Measurements from ENCODE around the gene FNBP1L.

The FNBP1L gene

DNA sequence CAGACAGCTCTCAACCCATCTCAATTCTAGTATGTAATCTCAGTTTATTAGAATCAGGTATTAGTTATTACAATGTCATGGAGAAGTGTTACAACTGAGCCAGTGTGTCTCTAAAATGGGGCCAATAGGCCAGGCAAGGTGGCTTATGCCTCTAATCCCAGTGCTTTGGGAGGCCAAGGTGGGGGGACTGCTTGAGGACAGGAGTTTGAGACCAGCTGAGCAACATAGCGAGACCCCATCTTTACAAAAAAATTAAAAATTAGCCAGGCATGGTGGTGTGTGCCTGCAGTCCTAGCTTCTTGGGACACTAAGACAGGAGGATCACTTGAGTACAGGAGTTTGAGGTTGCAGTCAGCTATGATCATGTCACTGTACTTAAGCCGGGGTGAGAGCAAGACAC is 128.8 kb downstream of the FNBP1L start:
- Histone ChIP-seq H3K9ac (ENCODE audit: low read depth, low read length) (no peak overlapping the region), H3K9me3 (ENCODE audit: control insufficient read depth, insufficient read depth, low read length) (no peaks in the 10 kb centered on the region), H3K4me3 (ENCODE audit: low read depth, low read length) (no peak overlapping the region), H3K27me3 (ENCODE audit: control insufficient read depth, insufficient read depth, low read length) (no peaks in the 10 kb centered on the region), H3K4me1 (ENCODE audit: control insufficient read depth, insufficient read depth, low read length) (peaks cover 7% of the 10 kb centered on the region), H3K36me3 (ENCODE audit: control insufficient read depth, insufficient read depth, low read length) (peaks cover 8% of the 10 kb centered on the region)

DNA sequence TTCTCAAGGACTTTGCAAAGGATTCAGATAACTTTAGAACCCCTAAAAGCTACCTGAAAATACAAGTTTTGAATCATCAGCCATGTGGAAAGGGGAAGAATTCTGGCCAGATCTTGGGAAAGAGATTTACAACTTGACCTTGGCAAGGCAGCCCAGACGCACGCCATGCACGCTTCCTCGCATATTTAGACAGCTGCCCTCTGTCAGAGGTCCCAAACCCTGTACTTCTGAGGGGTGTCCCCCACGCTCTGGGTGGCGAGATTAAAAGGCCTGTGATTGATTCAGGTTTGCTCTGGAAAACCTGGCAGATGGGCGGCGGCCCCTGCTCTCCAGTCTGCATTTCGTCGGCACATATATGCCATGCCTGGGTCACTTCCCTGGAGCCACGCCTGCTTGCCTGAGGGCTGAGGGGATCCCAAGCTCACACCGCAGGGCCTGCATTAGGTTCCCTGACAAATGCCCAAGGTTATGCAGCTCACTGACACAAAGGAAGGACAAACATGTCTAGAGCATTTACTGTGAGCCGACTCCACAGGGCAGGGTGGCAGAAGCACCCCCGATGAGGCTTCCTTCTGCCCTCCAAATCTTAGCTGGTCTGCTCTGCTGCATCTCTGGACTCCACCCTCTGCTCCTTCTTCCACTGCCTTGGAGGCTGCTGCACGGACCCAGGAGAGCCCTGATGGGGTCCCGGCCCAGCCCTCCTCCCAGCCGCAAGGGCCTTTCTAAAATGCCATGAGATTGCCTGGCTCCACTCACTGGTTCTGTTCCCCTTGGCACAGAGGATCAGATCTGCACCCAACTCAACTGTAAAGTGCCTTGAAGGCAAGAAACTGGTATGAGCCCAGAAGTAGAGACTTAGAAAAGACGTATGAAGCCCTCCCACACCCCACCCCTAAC is 129.9 kb downstream of the FNBP1L start:
- H3K27me3 ChIP-seq (ENCODE audit: control insufficient read depth, insufficient read depth, low read length) = no peaks in the 10 kb centered on the region
- no peak overlapping the region for H3K4me3 ChIP-seq (ENCODE audit: low read depth, low read length)
- H3K9me3 ChIP-seq (ENCODE audit: control insufficient read depth, insufficient read depth, low read length) = no peaks in the 10 kb centered on the region
- H3K36me3 ChIP-seq (ENCODE audit: control insufficient read depth, insufficient read depth, low read length) = peaks cover 10% of the 10 kb centered on the region
- peaks cover under 1% of the 10 kb centered on the region for H3K4me1 ChIP-seq (ENCODE audit: control insufficient read depth, insufficient read depth, low read length)
- H3K9ac ChIP-seq (ENCODE audit: low read depth, low read length) = no peak overlapping the region

DNA sequence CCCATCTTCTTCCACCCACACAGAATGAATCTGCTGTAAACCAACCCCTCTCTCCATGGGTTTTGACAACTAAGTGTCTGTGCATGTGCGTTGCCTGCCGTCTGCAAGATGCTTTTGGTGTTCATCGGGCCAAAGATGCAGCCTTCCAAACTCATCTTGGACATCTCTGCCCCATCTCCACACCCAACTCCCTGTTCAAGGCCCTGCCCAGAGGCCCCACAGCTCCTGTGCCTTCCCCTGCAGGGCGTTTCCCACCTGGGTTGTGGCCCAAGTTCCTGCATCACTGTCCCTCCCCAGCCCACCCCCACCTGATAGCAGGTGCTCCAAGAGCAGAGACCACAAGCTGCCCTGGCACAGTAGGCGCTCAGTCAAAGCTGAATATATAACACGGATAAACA is 130.5 kb downstream of the FNBP1L start:
- Histone ChIP-seq H3K9ac (ENCODE audit: low read depth, low read length) (no peak overlapping the region), H3K36me3 (ENCODE audit: control insufficient read depth, insufficient read depth, low read length) (peaks cover 10% of the 10 kb centered on the region), H3K9me3 (ENCODE audit: control insufficient read depth, insufficient read depth, low read length) (no peaks in the 10 kb centered on the region), H3K27me3 (ENCODE audit: control insufficient read depth, insufficient read depth, low read length) (no peaks in the 10 kb centered on the region), H3K4me1 (ENCODE audit: control insufficient read depth, insufficient read depth, low read length) (no peaks in the 10 kb centered on the region), H3K4me3 (ENCODE audit: low read depth, low read length) (no peak overlapping the region)

DNA sequence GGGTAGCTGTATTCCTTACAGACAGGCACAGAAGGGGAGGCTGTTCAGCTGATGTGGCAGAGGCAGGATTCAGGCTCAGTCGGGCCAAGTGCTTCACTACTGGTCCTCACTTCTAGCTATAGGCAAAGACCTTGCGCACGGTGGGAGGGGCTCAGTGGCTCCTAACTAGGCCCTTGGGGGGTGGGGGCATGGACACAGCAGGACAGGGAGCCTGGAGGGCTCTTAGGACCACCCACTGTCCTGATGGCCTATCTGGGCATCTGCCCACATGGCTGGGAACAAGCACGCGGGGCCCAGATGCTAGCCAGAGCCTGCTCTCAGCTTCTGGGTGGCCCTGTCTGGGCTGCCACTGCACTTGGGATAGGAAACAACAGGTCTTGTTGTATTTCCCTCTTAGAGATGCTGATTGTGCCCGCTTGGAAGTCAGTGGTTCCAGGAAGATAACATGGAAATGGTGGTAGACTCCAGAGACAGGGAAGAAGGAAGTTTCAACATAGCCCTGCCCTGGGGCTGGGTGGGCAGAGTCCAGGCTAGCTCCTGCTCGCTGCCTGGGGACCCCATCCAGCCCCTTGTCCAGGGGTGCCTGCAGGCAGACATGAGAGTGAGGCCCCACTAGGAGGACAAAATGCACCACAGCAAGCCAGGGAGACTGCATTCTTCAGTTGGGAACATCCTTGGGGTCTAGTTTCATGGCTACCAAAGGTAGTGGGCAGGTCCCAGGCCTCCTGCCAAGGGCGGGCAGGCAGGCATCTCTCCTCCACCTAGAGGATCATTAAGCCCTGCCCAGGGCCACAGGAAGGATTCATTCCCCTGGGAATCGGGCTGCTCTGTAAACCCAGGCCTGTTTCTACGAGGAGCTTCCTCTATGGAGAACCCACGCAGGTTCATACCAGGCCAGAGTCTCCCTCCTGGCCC is 131.2 kb downstream of the FNBP1L start:
- no peak overlapping the region for H3K4me3 ChIP-seq (ENCODE audit: low read depth, low read length)
- peaks cover 11% of the 10 kb centered on the region for H3K36me3 ChIP-seq (ENCODE audit: control insufficient read depth, insufficient read depth, low read length)
- H3K9ac ChIP-seq (ENCODE audit: low read depth, low read length) = no peak overlapping the region
- no peaks in the 10 kb centered on the region for H3K27me3 ChIP-seq (ENCODE audit: control insufficient read depth, insufficient read depth, low read length)
- H3K9me3 ChIP-seq (ENCODE audit: control insufficient read depth, insufficient read depth, low read length) = no peaks in the 10 kb centered on the region
- H3K4me1 ChIP-seq (ENCODE audit: control insufficient read depth, insufficient read depth, low read length) = no peaks in the 10 kb centered on the region

DNA sequence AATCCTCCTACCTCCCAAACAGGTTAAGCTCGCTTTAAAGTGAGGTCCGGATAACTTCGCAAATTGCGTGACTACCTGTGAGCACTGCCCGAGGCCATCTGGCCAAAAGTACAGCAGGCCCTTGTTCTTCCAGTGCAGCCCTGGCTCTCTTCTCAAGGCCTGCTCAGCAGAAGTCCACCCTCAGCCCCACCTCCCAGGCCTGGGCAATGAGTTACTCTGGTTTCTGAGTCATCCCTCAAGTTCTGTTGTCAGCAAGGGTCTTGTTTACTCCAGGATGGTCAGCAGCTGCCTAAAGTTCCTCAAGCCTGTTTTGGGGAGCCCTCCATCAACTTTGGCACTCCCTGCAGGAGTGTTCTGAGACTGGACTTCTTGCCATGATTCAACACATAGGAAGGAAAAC is 132.0 kb downstream of the FNBP1L start:
- Histone ChIP-seq H3K27me3 (ENCODE audit: control insufficient read depth, insufficient read depth, low read length) (no peaks in the 10 kb centered on the region), H3K36me3 (ENCODE audit: control insufficient read depth, insufficient read depth, low read length) (peaks cover 12% of the 10 kb centered on the region), H3K4me3 (ENCODE audit: low read depth, low read length) (no peak overlapping the region), H3K9me3 (ENCODE audit: control insufficient read depth, insufficient read depth, low read length) (no peaks in the 10 kb centered on the region), H3K9ac (ENCODE audit: low read depth, low read length) (no peak overlapping the region), H3K4me1 (ENCODE audit: control insufficient read depth, insufficient read depth, low read length) (no peaks in the 10 kb centered on the region)

DNA sequence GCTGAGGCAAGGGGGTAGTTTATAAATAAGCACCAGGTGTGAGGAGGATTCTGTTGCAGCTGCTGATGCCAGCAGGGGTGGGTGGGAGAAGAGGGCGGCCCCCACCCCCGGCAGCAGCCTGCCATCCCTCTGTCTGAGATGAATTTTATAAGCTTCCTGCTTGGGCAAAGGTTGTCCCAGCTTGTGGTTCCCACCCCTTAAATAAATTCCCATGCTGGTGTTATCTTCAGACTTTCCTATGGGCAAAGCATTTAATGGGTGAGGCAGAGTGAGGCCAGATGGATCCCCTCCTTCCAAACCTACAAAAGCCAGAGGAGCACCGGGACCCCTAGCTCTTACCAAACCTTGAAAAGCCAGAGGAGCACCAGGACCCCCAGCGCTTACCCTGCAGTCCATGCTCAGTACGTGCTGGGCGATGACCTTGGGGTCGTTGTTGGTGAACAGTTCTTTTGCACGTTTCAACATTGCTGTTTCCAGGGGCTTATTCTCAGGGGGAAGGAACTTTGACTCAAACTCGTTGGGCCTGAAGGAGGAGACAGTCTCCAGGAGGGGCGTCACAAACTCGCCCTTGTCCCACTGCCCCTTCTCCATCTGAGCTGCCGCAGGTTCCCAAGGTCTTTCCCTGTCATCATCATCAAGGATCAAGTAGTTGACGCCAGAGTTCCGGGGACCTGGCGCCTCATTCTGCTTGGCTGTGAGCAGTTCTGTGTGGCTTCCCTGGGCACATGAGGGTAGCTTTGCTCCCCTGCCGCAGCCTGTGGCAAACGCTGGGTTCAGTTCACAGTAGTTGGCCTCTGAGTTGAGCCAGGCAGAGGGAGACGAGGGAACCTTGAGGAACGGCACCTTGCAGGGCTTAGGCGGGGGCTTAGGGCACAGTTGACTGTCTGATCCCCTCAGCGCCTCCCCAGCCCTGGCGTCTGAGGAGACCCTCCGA is 134.3 kb downstream of the FNBP1L start:
- H3K36me3 ChIP-seq (ENCODE audit: control insufficient read depth, insufficient read depth, low read length) = peaks cover 6% of the 10 kb centered on the region

DNA sequence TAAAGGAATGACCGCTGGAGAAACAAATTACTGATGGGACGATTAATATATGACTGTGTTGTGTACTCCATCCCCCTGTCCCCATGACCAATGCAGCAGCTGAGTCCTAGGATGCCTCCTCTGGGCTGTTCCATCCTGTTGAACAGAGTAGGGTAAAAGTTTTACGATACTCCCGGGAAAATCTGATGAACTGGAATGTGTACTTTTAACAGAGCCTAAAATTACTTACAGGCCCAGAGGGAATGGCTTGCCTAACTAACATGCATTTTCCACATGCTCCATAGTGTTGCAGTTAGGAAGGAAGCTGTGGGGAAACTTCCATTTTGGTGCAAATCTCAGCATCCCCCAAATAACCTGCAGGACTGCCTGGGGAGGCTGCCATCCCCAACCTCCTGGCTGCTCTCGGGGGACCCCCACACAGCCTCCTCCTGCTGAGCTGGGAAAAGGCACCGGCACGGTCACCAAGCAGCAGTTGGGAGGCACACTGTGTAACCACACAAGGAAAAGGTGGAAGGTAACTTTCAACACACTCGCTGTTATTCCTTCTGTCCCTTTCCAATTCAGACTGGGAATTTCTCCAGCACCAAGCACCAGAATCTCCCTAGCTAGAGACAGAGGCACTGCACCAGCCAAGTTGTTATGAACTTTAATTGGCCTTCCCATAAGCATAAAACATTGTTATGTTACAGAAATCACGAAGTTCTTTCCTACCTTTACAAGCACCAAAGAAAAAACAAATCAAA is 136.5 kb downstream of the FNBP1L start:
- Histone ChIP-seq H3K27me3 (ENCODE audit: control insufficient read depth, insufficient read depth, low read length) (no peaks in the 10 kb centered on the region), H3K36me3 (ENCODE audit: control insufficient read depth, insufficient read depth, low read length) (peaks cover 14% of the 10 kb centered on the region), H3K4me3 (ENCODE audit: low read depth, low read length) (no peak overlapping the region), H3K9ac (ENCODE audit: low read depth, low read length) (no peak overlapping the region), H3K4me1 (ENCODE audit: control insufficient read depth, insufficient read depth, low read length) (no peaks in the 10 kb centered on the region), H3K9me3 (ENCODE audit: control insufficient read depth, insufficient read depth, low read length) (no peaks in the 10 kb centered on the region)

More for the DNA sequence above, 134.3 kb downstream of the FNBP1L start:
- H3K4me3 ChIP-seq (ENCODE audit: low read depth, low read length) = no peak overlapping the region
- no peaks in the 10 kb centered on the region for H3K27me3 ChIP-seq (ENCODE audit: control insufficient read depth, insufficient read depth, low read length)
- H3K9me3 ChIP-seq (ENCODE audit: control insufficient read depth, insufficient read depth, low read length) = no peaks in the 10 kb centered on the region
- no peak overlapping the region for H3K9ac ChIP-seq (ENCODE audit: low read depth, low read length)
- no peaks in the 10 kb centered on the region for H3K4me1 ChIP-seq (ENCODE audit: control insufficient read depth, insufficient read depth, low read length)

DNA sequence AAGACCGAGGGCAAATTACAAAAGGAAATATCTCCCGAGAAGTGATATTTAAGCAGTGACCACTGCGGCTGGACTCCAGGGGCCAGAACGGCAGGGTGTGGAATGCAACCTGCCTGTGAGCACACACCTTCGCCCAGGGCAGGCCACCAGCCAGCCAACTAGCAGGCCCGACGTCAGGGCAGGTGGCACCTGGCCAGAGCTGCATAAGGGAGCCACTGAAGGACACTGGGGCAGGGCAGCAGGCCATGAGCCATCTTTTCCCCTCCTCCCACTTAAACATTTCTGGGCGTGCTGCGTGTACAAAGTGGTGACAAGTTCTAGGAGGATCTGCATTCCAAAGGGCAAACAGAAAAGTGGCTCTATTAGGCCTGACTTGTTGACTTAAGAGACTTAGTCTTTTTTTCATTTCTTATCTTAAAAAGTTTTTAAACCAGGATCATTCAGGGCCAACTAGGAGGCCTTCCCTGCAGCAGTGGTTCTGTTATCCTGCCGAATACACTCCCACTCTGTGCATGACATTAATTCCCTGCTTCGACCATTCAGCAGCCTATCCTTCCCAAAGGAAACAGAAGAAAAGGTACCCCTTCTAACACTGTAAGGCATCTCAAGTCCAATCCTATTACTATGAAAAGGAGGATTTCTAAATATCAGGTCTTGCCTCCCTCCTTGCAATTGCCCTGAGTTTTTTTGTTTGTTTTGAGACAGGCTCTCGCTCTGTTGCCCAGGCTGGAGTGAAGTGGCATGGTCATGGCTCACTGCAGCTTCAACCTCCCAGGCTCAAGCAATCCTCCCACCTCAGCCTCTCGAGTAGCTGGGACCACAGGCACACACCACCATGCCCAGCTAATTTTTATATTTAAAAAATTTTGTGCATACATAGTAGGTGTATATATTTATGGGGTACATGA is 137.4 kb downstream of the FNBP1L start:
- H3K9ac ChIP-seq (ENCODE audit: low read depth, low read length) = no peak overlapping the region
- no peaks in the 10 kb centered on the region for H3K27me3 ChIP-seq (ENCODE audit: control insufficient read depth, insufficient read depth, low read length)
- H3K4me3 ChIP-seq (ENCODE audit: low read depth, low read length) = no peak overlapping the region
- H3K4me1 ChIP-seq (ENCODE audit: control insufficient read depth, insufficient read depth, low read length) = no peaks in the 10 kb centered on the region
- H3K9me3 ChIP-seq (ENCODE audit: control insufficient read depth, insufficient read depth, low read length) = no peaks in the 10 kb centered on the region
- peaks cover 14% of the 10 kb centered on the region for H3K36me3 ChIP-seq (ENCODE audit: control insufficient read depth, insufficient read depth, low read length)

DNA sequence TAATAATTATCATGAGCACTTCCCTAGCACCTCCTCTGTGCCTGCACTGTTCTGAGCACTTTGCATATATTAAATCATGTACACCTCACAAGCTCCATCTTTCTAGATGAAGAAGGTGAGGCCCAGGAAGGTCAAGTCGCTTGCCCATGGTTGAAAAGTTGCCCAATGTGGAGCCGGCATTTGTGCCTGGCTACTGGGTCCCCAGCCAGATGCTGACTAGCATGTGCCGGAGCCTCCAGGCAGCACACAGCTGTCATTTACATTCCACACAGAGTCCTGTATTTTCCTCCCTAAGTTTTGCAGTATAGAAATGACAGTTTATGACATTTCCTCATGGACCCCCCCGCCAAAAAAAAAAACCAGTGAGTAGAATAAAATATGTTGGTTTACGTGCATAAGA is 139.4 kb downstream of the FNBP1L start:
- Histone ChIP-seq H3K36me3 (ENCODE audit: control insufficient read depth, insufficient read depth, low read length) (peaks cover 13% of the 10 kb centered on the region), H3K4me1 (ENCODE audit: control insufficient read depth, insufficient read depth, low read length) (no peaks in the 10 kb centered on the region), H3K9me3 (ENCODE audit: control insufficient read depth, insufficient read depth, low read length) (no peaks in the 10 kb centered on the region), H3K27me3 (ENCODE audit: control insufficient read depth, insufficient read depth, low read length) (no peaks in the 10 kb centered on the region), H3K9ac (ENCODE audit: low read depth, low read length) (no peak overlapping the region), H3K4me3 (ENCODE audit: low read depth, low read length) (no peak overlapping the region)

DNA sequence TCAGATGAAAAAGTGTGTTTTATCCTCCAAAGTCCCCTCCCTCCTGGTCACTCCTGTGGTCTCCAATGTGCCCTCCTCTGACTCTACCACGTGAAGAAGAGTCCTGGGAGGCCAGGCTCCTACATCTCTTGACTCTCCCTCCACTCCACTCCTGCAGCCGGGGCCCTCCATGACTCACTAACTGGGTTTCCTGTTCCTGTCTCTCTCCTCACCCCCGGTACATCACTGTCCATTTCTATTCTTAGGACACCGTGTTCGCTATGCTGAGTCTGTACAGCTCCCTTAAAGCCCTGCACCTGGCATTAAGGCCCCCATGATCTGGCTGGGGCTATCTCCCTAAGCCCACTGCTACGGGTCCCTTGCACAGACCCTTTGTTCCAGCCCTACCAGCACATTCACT is 140.3 kb downstream of the FNBP1L start:
- no peaks in the 10 kb centered on the region for H3K9me3 ChIP-seq (ENCODE audit: control insufficient read depth, insufficient read depth, low read length)
- H3K36me3 ChIP-seq (ENCODE audit: control insufficient read depth, insufficient read depth, low read length) = peaks cover 9% of the 10 kb centered on the region
- H3K4me3 ChIP-seq (ENCODE audit: low read depth, low read length) = no peak overlapping the region
- no peaks in the 10 kb centered on the region for H3K4me1 ChIP-seq (ENCODE audit: control insufficient read depth, insufficient read depth, low read length)
- H3K27me3 ChIP-seq (ENCODE audit: control insufficient read depth, insufficient read depth, low read length) = no peaks in the 10 kb centered on the region
- no peak overlapping the region for H3K9ac ChIP-seq (ENCODE audit: low read depth, low read length)

All from iPS-15b (cell line).